ENCODE data around the gene PTCHD1. TPM values are rescaled to one million over a fixed set of nuclear protein-coding genes. Genes with fewer than 3 reads are reported as not detected.

The PTCHD1 gene
- polyA plus RNA-seq, 2 of the 4 experiments (the other 2 are of a cell fraction) = not detected

GRCh38 chrX:23381099-23382087, 46.7 kb downstream of the PTCHD1 start:
- POLR2A ChIA-PET = no interaction called here
- CTCF ChIA-PET = no interaction called here
- FAIRE-seq = no peak
- TF ChIP-seq TP53 (CRISPR knock-in tag; IDR thresholded peaks at IDR 0.05) (no peak), MAZ (IDR thresholded peaks at IDR 0.05; ENCODE audit: borderline replicate concordance, low read depth, low read length) (no peak), ATOH8 (CRISPR knock-in tag; IDR thresholded peaks at IDR 0.05; ENCODE audit: low read depth) (no peak), BHLHE40 (IDR thresholded peaks at IDR 0.05; ENCODE audit: low read depth, low read length) (no peak), BCL3 (IDR thresholded peaks at IDR 0.05) (no peak), FOXS1 (CRISPR knock-in tag; IDR thresholded peaks at IDR 0.05) (no peak), ELK1 (IDR thresholded peaks at IDR 0.05; ENCODE audit: low read depth, low read length) (no peak)
- Histone ChIP-seq H3K4me2 (no peak overlapping the region), H3K4me3 (no peak overlapping the region), H3K9me3 (no peaks in the 10 kb centered on the region), H3K4me1 (no peaks in the 10 kb centered on the region), H3K27ac (no peak overlapping the region)
- DNase-seq (ENCODE audit: low read depth in 1 of 2, low spot score in 1 of 2) = no peak
- WGBS (ENCODE audit: missing lambda C conversion rate) = 23% methylated on average over 19 of the region's 19 CpGs
- no peak for ATAC-seq

- DNase-seq (ENCODE audit: low read depth in 1 of 2, low spot score in 1 of 2) = no peak
- Histone ChIP-seq H3K4me2 (no peak overlapping the region), H3K9me3 (no peaks in the 10 kb centered on the region), H3K4me1 (no peaks in the 10 kb centered on the region), H3K4me3 (no peak overlapping the region), H3K27ac (no peak overlapping the region)
- TF ChIP-seq EHF (CRISPR knock-in tag; IDR thresholded peaks at IDR 0.05) = no peak
- no peak for TF ChIP-seq GATA3 (IDR thresholded peaks at IDR 0.05; ENCODE audit: borderline replicate concordance)
- no peak for TF ChIP-seq POLR2AphosphoS2 (conservative IDR thresholded peaks at IDR 0.05; ENCODE audit: low read length)
- no peak for TF ChIP-seq ATOH8 (CRISPR knock-in tag; IDR thresholded peaks at IDR 0.05; ENCODE audit: low read depth)
- TF ChIP-seq MAX (IDR thresholded peaks at IDR 0.05) = no peak
- TF ChIP-seq JUN (IDR thresholded peaks at IDR 0.05) = no peak
- no peak for TF ChIP-seq CHD2 (IDR thresholded peaks at IDR 0.05; ENCODE audit: low read length, partially characterized antibody)
- no peak for ATAC-seq
- ChIA-PET CTCF (no interaction called here), POLR2A (no interaction called here)
- 50% methylated on average over 5 of the region's 5 CpGs for WGBS (ENCODE audit: missing lambda C conversion rate)
- peak; percentile 86 for FAIRE-seq
Measured at GRCh38 chrX:23382572-23382971, 47.9 kb downstream of the PTCHD1 start.

GRCh38 chrX:23383411-23383810, 48.8 kb downstream of the PTCHD1 start:
- Histone ChIP-seq H3K27ac (no peak overlapping the region), H3K4me1 (no peaks in the 10 kb centered on the region), H3K9me3 (no peaks in the 10 kb centered on the region), H3K4me3 (no peak overlapping the region), H3K4me2 (no peak overlapping the region)
- 3% methylated on average over 2 of the region's 2 CpGs for WGBS (ENCODE audit: missing lambda C conversion rate)
- no peak for TF ChIP-seq KDM1A (IDR thresholded peaks at IDR 0.05; ENCODE audit: low read depth)
- no peak for TF ChIP-seq EHMT2 (IDR thresholded peaks at IDR 0.05; ENCODE audit: low read depth)
- TF ChIP-seq GATA3 (IDR thresholded peaks at IDR 0.05; ENCODE audit: borderline replicate concordance) = no peak
- no peak for TF ChIP-seq ELK1 (IDR thresholded peaks at IDR 0.05; ENCODE audit: low read depth, low read length)
- TF ChIP-seq MAZ (IDR thresholded peaks at IDR 0.05; ENCODE audit: borderline replicate concordance, low read depth, low read length) = no peak
- no peak for TF ChIP-seq FOSL2 (IDR thresholded peaks at IDR 0.05)
- TF ChIP-seq FOSL2 (CRISPR knock-in tag; IDR thresholded peaks at IDR 0.05) = no peak
- TF ChIP-seq SREBF2 (IDR thresholded peaks at IDR 0.05) = no peak
- no peak for TF ChIP-seq PBX3 (IDR thresholded peaks at IDR 0.05)
- TF ChIP-seq ZSCAN20 (CRISPR knock-in tag; IDR thresholded peaks at IDR 0.05) = no peak
- TF ChIP-seq CHD4 (IDR thresholded peaks at IDR 0.05; ENCODE audit: borderline replicate concordance) = no peak
- no peak for TF ChIP-seq CHD2 (IDR thresholded peaks at IDR 0.05; ENCODE audit: low read length, partially characterized antibody)
- no peak for TF ChIP-seq RAD21 (conservative IDR thresholded peaks at IDR 0.05 in 1 of 2, IDR thresholded peaks at IDR 0.05 in 1 of 2)
- no peak for TF ChIP-seq HOXB13 (CRISPR knock-in tag; IDR thresholded peaks at IDR 0.05; ENCODE audit: low read depth)
- POLR2A ChIA-PET = no interaction called here
- ATAC-seq (no peak), DNase-seq (ENCODE audit: low read depth in 1 of 2, low spot score in 1 of 2) (no peak), FAIRE-seq (peak; percentile 51)
- CTCF ChIA-PET = no interaction called here
